GOT3 (cell line): ENCODE results near the gene TMEM200B.
"Not testable (repeated sequence)": the region's sequence is repeated elsewhere in the genome, so short reads cannot be mapped to it uniquely, and the experiment has no call there.

Source experiments
- DNase-seq: peaks from one replicate; lab custom pipeline; 2025; ENCODE audit warnings: mixed read lengths; lab: John Stamatoyannopoulos, UW

The TMEM200B gene

DNA sequence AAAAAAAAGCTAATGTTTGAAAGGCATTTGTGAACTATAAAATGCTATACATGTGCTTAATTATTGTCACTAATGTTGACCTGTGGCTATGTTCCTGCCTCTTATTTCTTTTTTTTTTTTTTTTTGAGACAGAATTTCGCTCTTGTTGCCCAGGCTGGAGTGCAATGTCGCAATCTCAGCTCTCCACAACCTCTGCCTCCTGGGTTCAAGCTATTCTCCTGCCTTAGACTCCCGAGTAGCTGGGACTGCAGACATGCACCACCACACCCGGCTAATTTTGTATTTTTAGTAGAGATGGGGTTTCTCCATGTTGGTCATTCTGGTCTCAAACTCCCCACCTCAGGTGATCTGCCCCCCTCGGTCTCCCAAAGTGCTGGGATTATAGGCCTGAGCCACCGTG, 15.7 kb downstream of the TMEM200B start:
- not testable (repeated sequence) for DNase-seq

DNA sequence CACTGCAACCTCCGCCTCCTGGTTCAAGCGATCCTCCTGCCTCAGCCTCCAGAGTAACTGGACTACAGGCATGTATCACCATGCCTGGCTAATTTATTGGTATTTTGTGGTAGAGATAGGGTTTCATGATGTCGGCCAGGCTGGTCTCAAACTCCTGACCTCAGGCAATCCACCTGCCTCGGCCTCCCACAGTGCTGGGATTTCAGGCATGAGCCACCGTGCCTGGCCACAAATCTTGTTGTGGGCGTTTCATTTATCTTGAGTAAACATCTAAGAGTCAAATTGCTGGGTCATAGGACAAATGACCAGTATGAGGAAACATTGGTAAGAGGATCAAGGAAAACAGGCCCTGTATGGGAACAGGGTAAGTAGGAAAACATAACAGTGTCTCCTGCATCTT, 17.9 kb downstream of the TMEM200B start:
- no peak for DNase-seq

GRCh38 chr1:29100487-29100886, 23.2 kb downstream of the TMEM200B start:
- no peak for DNase-seq

DNA sequence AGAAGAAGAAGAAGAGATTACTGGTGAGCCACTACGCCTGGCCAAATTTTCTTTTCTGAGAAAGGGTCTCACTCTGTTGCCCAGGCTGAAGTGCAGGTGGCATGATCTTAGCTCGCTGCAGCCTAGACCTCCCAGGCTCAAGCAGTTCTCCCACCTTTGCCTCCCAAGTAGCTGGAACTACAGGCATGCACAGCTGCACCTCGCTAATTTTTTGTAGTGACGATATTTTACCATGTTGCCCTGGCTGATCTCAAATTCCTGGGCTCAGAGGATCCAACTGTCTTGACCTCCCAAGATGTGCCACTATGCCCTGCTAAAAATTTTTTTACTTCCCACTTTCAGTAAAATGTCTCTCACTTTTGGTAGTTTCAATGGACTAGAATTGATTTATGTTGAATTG, 24.4 kb downstream of the TMEM200B start:
- DNase-seq, result no peak

DNA sequence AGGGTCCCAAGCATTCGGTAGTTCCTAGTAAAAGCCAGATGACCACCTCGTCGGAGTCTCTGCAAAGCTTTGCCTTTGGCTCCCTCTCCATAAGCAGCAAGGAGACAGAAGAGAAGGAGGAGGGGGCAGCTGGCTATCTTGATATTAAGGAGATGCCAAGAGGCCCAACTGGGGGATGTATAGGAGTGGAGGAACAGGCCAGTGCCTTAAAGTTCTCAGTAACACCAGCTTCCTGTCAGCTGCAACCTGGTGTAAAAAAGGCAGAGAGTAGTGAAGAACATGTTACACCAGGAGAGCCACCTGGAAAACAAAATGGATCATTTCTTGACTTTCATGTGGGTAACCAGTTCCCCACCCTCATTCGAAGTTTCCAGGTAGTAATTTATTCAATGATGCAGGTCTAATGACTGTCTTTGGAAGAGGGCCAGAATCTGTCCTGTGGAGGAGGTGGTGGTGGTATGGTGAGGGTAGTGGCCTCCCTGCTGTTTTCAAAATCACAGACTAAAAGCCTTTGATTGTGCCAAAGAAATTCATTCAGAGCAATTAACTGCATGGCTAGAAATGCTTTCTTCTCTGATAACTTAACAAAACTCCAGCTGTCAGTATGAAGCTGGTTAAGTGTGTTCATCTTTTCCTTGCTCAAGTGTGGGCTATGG, 27.3 kb downstream of the TMEM200B start:
- DNase-seq, result no peak

DNA sequence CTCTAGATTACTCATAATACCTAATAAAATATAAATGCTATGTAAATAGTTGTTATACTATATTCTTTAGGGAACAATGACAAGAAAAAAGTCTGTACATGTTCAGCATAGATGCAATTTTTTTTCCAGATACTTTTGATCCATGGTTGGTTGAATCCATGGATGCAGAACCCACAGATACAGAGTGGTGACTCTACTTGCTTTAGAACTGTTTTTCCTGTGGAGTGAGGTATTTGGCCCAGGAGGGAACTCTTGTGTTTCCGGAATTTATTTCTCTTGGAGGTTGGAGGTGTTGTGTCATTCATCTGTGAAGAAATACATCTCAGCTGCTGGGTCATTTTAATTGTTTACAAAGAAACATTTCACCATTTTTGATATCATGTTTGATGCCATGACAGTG, 28.7 kb downstream of the TMEM200B start:
- no peak for DNase-seq

- DNase-seq, result no peak
These were observed 29.3 kb downstream of the TMEM200B start for GRCh38 chr1:29094433-29094832.

GRCh38 chr1:29092704-29093103, 31.0 kb downstream of the TMEM200B start:
- DNase-seq, result not testable (repeated sequence)

GRCh38 chr1:29090937-29091618, 32.6 kb downstream of the TMEM200B start:
- DNase-seq, result no peak

- no peak for DNase-seq
These were observed 39.5 kb downstream of the TMEM200B start for GRCh38 chr1:29084196-29084521.

GRCh38 chr1:29083317-29084195, 40.1 kb downstream of the TMEM200B start:
- no peak for DNase-seq

- no peak for DNase-seq
These were observed 41.2 kb downstream of the TMEM200B start for GRCh38 chr1:29082519-29082918.

DNA sequence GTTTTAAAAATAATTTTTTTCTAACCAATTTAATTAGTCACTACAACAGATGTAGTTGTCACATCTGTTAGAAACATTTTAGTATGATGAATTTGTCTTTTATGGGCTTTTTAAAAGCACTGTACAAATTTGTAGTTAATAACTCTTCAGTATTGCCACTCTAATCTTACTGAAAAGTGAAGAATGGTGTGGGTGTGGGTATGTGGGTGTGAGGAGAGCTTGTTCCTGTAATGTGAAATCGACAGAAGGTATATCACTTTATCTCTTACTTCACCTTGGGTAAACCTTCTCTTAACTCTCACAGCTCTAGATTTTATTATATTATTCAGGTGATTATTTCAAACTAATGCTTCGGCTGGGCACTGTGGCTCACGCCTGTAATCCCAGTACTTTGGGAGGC, 42.5 kb downstream of the TMEM200B start:
- no peak for DNase-seq

DNA sequence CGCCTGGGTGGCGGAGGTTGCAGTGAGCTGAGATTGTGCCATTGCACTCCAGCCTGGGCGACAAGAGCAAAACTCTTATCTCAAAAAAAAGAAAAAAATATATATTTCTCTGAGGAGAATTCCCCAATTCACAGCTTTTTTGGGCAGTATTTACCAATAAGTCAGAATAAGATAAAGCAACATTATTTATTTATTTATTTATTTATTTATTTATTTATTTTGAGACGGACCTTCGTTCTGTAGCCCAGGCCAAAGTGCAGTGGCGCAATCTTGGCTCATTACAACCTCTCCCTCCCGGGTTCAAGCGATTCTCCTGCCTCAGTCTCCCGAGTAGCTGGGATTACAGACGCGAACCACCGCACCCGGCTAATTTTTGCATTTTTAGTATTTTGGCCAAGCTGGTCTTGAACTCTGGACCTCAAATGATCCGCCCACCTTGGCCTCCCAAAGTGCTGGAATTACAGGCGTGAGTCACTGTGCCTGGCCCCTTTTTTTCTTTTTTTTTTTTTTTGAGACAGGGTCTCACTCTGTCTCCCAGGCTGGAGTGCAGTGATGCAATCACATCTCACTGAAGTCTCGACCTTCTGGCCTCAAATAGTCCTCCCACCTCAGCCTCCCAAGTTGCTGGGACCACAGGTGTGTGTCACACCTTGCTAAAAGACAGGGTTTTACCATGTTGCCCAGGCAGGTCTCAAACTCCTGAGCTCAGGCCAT, 43.6 kb downstream of the TMEM200B start:
- DNase-seq, result not testable (repeated sequence)

DNA sequence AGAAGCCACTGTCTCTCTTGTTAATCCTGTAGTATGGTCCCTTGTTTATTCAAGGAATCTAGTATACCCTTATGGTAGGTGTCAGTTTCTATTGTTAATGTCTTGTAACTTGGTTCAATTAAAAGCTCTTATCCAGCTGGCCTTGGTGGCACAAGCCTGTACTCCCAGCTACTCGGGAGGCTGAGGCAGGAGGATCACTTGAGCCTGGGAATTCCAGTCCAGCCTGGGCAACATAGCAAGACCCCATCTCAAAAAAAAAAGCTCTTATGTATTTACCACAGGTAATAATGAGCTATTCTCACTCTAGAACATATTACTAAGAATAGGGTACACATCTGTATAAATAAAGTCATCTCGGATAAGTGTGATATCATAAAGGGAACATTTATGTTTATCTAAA, 46.5 kb downstream of the TMEM200B start:
- no peak for DNase-seq
